Endothelial cell of hepatic sinusoid (primary cell): ENCODE results near the gene STK33.

Experiments used
- in situ Hi-C: cut with HindIII; loops from 2 replicates; pipeline ENCODE4 v1.10.0; 2017; ENCODE audit warnings: low sequenced_read_pairs

The STK33 gene

DNA sequence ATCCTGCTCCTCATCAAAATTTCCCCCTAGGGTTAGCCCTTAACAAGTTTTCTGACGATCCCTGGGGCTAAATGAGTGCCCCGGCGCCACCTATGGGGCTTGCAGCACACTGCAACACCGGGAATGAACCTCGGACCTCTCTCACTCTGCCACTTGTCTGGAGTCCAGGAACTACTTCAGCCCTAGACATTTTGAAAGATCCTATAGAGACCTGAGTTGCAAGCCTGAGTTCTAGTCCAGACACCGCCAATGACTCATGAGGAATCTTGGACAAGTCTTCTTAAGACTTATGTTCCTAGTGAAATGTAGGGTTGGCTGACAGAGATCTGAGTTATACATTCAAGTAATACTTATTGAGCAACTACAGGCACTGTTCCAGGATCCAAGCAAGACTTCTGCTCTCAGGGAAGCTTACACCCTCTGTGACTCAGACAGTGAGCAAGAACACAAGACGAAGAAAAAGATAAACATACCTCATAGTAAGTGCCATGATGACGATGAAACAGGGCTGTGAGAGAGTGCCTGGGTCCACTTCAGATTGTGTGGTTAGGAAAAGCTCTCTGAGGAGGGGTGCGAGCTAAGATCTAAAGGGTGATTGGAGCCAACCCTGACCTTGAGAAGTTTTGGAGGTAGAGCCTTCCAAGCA is 10.2 kb upstream of the STK33 start:
- in situ Hi-C loops, result no loop called here

GRCh38 chr11:8603696-8604077 is 9.7 kb upstream of the STK33 start:
- in situ Hi-C loops, result no loop called here

- in situ Hi-C loops, result no loop called here
Measured at GRCh38 chr11:8601376-8602133, 7.5 kb upstream of the STK33 start.

DNA sequence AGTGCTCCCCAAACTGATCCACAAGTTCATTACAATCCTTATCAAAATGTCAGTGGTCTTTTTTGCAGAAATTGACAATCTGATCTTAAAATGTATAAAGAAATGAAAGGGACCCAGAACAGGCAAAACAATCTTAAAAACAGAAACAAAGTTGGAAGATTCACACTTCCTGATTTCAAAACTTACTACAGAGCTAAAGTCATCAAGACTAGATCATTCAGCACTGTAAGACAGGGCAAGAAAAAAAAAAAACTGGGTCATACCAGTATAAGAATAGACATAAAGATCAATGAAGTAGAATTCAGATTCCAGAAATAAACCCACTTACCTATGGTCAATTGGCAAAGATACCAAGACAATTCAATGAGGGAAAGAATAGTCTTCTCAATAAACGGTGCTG is 4.5 kb upstream of the STK33 start:
- in situ Hi-C loops, result no loop called here

DNA sequence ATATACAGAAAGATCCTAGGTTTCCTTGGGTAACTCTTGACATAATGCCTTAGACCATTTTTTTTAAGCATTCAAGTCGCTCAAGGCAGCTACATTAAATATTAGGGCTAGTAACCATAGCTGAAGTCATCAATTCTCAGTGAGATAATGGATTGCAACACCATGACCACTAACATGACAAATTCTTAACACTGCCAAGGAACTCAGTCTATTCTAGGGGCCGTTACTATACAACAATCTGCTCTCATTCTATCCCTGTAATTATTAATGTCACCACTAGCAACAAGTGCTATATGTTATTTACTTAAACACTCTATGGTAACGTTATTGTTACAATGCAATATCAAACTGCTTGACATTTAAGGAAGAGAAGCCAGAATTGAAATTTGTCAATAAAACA is 3.2 kb upstream of the STK33 start:
- in situ Hi-C loops, result no loop called here

DNA sequence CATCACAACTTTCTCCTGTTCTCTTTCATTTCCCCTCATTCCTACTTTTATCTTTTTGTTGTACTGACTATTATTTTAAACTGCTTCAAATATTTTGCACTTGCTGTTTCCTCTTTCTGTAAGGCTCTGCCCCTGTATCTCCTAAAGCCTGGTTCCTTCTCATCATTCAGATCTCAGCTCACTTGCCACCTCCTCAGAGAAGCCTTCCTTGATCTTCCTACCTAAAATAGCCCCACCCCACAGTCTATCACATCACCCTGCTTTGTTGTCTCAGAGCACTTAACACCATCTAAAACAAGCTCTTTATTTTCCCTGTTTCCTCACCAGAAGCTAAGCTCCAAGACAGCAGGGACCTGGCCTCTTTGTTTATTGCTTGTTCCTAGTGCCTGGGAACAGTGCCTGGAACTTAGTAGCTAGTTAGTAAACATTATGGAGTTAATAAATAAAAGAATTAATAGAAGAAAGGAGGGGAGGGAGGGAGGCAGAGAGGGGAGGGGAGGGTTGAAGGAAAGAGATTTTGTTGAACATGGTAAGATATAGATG is 2.5 kb upstream of the STK33 start:
- in situ Hi-C loops, result no loop called here

DNA sequence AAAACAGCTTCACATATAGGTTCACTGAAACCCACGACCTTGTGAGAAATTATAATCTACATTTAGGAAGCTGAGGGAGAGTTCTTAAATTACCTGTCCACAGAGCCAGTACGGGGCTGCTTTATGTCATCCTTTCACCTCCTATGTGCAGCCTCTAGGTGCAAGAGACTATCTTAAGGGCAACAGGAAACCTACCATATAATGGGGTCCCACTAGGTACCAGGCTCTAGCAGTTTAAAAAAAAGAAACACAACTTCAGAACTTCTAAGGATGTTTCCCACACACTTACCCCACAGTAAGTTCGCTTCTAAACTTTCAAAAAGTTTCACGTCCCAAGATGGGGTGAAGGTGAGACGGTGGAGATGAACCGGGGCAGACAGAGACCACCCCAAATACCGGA is 573 bp downstream of the STK33 start:
- in situ Hi-C loops, result loop anchor here (5.0 kb wide), 1 partner anchor 54 kb away; no protein-coding TSS in a partner anchor

GRCh38 chr11:8587915-8588314 is 6.1 kb downstream of the STK33 start:
- in situ Hi-C loops, result no loop called here

DNA sequence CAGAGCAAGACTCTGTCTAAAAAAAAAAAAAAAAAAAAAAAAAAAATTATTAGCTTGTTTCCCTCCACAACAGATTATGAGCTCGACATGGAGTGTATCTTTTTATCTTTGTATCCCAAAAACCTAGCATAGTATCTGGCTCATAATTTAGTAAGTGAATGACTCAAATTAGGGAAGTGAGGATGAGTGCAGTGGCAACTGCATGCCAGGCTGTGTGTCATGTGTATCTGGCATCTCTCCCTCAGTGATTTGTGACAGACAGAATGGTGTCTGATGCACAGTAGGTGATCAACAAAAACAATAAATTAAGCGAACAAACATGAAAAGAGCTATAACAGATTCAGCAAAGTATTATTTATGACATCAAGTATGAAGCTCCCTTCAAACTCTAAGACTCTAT is 7.2 kb downstream of the STK33 start:
- in situ Hi-C loops, result no loop called here

DNA sequence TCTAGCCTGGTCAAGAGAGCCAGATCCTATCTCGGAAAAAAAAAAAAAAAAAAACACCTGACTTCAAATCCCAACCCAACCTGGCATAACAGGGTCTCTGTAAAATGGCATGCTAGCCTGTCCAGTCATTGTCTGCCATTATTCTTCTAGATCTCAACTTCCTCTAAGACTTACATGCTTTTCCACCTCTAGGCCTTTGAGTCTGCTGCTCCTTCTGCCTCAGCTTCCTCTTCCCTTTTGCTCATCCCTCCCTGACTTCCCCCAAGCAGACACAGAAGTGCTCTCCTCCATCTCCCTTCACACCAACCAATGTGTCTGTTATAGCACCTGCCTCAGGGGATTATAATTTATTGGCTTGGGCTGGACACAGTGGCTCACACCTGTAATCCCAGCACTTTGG is 7.8 kb downstream of the STK33 start:
- in situ Hi-C loops, result no loop called here

DNA sequence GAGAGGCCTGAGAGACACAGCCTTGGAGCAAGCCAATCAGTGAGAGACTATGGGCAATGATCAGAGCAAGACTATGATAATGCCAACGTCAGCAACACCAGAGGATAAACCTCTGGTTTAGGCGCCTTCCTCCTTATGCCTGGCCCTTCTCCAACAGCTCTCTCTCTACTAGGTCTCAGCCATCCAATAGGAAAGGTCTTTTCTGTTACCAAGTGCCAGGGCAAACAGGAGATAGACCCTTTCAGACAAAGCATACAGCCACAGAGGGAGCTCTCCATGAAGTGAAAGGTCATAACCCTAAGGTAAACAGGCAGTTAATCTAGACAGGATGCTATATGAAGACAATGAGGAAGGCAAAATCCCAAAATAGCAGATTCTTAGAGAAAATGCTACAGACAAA is 9.5 kb downstream of the STK33 start:
- in situ Hi-C loops, result no loop called here

DNA sequence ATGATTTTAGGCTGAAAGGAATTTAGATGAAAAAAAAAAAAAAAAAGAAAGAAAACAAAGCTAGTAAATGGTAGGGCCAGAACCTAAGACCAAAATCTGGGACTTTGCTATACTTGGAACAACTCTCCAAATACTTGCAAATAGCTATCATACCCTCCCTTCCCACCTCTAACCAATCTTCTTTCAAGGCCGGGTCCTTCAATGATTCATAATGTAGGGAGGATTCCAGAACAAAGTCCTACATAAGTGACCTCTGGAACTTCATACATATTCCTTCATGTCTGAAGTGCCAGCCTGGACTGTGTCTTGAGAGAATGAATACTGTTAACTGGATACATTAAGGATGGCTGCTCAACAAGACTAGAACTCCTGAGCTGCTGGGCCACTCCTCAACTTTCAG is 9.9 kb downstream of the STK33 start:
- in situ Hi-C loops, result no loop called here

DNA sequence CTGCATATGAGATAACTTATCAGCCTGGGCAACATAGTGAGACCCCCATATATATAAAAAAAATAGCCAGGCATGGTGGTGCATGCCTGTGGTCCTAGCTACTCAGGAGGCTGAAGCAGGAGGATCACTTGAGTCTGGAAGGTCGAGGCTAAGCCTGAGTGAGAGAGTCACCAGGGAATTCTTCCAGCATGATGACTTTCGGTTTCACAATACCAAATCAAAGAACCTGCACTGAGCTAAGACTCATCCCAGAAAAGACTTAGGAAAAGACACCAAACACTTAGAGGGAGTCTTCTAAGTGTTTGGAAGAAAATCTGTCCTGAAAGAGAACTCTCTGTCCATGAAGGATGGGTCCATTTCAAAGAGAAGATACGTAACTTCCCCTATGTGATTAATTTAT is 12.7 kb downstream of the STK33 start:
- in situ Hi-C loops, result no loop called here

- in situ Hi-C loops, result no loop called here
Measured at GRCh38 chr11:8577791-8578581, 16.0 kb downstream of the STK33 start.

- in situ Hi-C loops, result no loop called here
Measured at GRCh38 chr11:8574798-8575197, 19.2 kb downstream of the STK33 start.

- in situ Hi-C loops, result no loop called here
Measured at GRCh38 chr11:8573777-8574176, 20.3 kb downstream of the STK33 start.

GRCh38 chr11:8567602-8568198 is 26.3 kb downstream of the STK33 start:
- in situ Hi-C loops, result no loop called here

- in situ Hi-C loops, result no loop called here
Measured at GRCh38 chr11:8566613-8567210, 27.3 kb downstream of the STK33 start.

DNA sequence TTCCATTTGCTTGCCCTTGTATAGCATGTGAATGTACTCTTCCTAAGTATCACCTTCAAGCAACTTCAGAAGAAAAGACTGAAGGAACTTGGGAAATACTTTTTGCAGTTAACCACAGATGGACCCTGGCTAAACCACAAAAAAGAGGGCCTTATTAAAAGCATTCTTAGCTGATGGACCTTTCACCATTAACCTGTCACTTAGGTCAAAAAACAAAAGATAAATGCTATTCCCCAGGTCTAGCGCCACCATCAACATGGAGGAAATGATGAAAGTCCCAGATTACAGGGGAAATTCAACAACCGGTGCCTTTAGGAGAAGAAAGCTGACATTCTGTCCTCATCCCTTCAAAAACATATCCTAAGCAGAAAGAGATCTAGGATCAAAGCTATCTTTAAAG is 29.5 kb downstream of the STK33 start:
- in situ Hi-C loops, result no loop called here

- in situ Hi-C loops, result no loop called here
Measured at GRCh38 chr11:8561461-8561860, 32.6 kb downstream of the STK33 start.

DNA sequence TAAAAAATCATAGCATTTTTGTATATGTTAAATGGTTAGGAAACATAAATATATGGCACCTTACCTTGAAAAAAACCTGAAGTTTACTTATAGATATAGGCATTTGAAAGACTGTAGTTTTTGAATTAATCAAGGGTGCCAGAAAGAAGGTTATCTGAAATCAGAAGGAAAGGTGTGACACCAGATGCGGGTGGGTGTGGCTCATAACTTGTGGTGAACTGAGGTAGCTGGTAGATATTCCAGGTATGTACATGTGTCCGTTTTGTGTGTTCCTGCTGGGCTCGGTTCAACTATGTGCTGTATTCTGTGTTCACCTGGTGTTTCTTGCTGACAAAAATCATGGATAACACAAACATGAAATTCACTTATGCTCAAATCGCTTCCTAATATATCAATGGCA is 35.6 kb downstream of the STK33 start:
- in situ Hi-C loops, result no loop called here
